ENCODE data around the gene C17orf75.

DNA sequence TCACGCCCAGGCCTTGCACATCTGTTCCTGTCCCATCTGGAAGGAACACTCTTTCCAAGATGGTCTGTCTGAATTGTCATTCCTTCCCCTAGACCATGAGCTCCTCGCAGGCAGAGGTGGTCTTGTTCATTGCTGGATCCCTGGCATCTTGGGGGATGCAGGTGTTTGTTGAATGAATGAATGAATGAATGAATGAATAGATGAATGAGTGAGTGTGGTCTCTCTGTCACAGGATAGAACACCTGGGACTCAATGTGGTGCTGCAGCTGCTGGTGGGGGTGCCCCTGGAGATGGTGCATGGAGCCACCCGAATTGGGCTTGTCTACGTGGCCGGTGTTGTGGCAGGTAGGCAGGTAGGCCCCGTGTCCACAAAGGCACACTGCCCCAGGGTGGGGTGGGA, 44.1 kb downstream of the C17orf75 start:
- TF ChIP-seq, protein P1, sequence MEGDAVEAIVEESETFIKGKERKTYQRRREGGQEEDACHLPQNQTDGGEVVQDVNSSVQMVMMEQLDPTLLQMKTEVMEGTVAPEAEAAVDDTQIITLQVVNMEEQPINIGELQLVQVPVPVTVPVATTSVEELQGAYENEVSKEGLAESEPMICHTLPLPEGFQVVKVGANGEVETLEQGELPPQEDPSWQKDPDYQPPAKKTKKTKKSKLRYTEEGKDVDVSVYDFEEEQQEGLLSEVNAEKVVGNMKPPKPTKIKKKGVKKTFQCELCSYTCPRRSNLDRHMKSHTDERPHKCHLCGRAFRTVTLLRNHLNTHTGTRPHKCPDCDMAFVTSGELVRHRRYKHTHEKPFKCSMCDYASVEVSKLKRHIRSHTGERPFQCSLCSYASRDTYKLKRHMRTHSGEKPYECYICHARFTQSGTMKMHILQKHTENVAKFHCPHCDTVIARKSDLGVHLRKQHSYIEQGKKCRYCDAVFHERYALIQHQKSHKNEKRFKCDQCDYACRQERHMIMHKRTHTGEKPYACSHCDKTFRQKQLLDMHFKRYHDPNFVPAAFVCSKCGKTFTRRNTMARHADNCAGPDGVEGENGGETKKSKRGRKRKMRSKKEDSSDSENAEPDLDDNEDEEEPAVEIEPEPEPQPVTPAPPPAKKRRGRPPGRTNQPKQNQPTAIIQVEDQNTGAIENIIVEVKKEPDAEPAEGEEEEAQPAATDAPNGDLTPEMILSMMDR (IDR thresholded peaks at IDR 0.05): no peak
- no peak for TF ChIP-seq EZH2 (IDR thresholded peaks at IDR 0.05)

All from neural progenitor cell (in vitro differentiated cells).